Measurements from ENCODE around the gene PEX11A.
A peak's percentile ranks its signal among the peaks of the same experiment; 100 is the strongest.

The PEX11A gene

DNA sequence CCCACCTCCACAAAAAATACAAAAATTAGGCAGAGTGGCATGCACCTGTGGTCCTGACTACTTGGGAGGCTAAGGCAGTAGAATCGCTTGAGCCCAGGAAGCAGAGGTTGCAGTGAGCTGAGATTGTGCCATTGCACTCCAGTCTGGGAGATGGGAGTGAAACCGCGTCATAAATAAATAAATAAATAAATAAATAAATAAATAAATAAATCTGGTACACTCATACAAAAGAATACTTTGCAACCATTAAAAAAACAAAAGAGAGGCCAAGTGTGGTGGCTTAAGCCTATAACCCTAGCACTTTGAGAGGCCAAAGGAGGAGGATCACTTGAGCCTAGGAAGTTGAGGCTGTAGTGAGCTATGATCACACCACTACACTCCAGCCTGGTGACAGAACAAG lies 32.5 kb upstream of the PEX11A start (continued):
- TF ChIP-seq ZNF555 (tag by site-specific recombination; conservative IDR thresholded peaks at IDR 0.05) (peak; percentile 69), ZXDB (tag by site-specific recombination; IDR thresholded peaks at IDR 0.05) (peak; percentile 52; the same call in 1 of the 2 replicates), SALL2 (tag by site-specific recombination; IDR thresholded peaks at IDR 0.05; ENCODE audit: borderline replicate concordance) (no peak), ZNF433 (tag by site-specific recombination; IDR thresholded peaks at IDR 0.05; ENCODE audit: low read depth) (0 out of 2 replicates have a peak, but pooled peaks have one; percentile 31), ZNF518A (tag by site-specific recombination; conservative IDR thresholded peaks at IDR 0.05; ENCODE audit: low read depth) (peak; percentile 86), ZNF610 (tag by site-specific recombination; IDR thresholded peaks at IDR 0.05; ENCODE audit: borderline replicate concordance) (no peak), ZNF404 (tag by site-specific recombination; IDR thresholded peaks at IDR 0.05) (0 out of 2 replicates have a peak, but pooled peaks have one; percentile 43), ZNF202 (tag by site-specific recombination; IDR thresholded peaks at IDR 0.05; ENCODE audit: borderline replicate concordance) (peak; percentile 79; the same call in 1 of the 2 replicates), ZBTB21 (tag by site-specific recombination; IDR thresholded peaks at IDR 0.05) (0 out of 2 replicates have a peak, but pooled peaks have one; percentile 19), ZNF514 (tag by site-specific recombination; IDR thresholded peaks at IDR 0.05) (0 out of 2 replicates have a peak, but pooled peaks have one; percentile 22), ZNF530 (tag by site-specific recombination; IDR thresholded peaks at IDR 0.05; ENCODE audit: low read depth) (0 out of 2 replicates have a peak, but pooled peaks have one; percentile 40), ZNF138 (tag by site-specific recombination; IDR thresholded peaks at IDR 0.05; ENCODE audit: borderline replicate concordance) (0 out of 2 replicates have a peak, but pooled peaks have one; percentile 58), ZSCAN4 (tag by site-specific recombination; IDR thresholded peaks at IDR 0.05) (no peak), ZNF362 (tag by site-specific recombination; IDR thresholded peaks at IDR 0.05) (no peak), ZNF626 (tag by site-specific recombination; IDR thresholded peaks at IDR 0.05) (no peak), PRDM1 (tag by site-specific recombination; IDR thresholded peaks at IDR 0.05) (no peak), ZNF510 (tag by site-specific recombination; IDR thresholded peaks at IDR 0.05; ENCODE audit: insufficient replicate concordance) (peak; percentile 56), ZNF426 (tag by site-specific recombination; IDR thresholded peaks at IDR 0.05) (peak; percentile 72), ZNF394 (tag by site-specific recombination; IDR thresholded peaks at IDR 0.05; ENCODE audit: borderline replicate concordance) (peak; percentile 90), ZNF391 (tag by site-specific recombination; IDR thresholded peaks at IDR 0.05; ENCODE audit: borderline replicate concordance, low read depth) (no peak), GLI2 (tag by site-specific recombination; IDR thresholded peaks at IDR 0.05; ENCODE audit: borderline replicate concordance, low read depth) (no peak; the same call in 1 of the 2 replicates), GLIS2 (tag by site-specific recombination; IDR thresholded peaks at IDR 0.05) (no peak), MYNN (tag by site-specific recombination; IDR thresholded peaks at IDR 0.05; ENCODE audit: borderline replicate concordance) (no peak), ZNF266 (tag by site-specific recombination; IDR thresholded peaks at IDR 0.05; ENCODE audit: low read depth) (peak; percentile 61; the same call in 1 of the 2 replicates)
- TF ChIP-seq, protein P1, sequence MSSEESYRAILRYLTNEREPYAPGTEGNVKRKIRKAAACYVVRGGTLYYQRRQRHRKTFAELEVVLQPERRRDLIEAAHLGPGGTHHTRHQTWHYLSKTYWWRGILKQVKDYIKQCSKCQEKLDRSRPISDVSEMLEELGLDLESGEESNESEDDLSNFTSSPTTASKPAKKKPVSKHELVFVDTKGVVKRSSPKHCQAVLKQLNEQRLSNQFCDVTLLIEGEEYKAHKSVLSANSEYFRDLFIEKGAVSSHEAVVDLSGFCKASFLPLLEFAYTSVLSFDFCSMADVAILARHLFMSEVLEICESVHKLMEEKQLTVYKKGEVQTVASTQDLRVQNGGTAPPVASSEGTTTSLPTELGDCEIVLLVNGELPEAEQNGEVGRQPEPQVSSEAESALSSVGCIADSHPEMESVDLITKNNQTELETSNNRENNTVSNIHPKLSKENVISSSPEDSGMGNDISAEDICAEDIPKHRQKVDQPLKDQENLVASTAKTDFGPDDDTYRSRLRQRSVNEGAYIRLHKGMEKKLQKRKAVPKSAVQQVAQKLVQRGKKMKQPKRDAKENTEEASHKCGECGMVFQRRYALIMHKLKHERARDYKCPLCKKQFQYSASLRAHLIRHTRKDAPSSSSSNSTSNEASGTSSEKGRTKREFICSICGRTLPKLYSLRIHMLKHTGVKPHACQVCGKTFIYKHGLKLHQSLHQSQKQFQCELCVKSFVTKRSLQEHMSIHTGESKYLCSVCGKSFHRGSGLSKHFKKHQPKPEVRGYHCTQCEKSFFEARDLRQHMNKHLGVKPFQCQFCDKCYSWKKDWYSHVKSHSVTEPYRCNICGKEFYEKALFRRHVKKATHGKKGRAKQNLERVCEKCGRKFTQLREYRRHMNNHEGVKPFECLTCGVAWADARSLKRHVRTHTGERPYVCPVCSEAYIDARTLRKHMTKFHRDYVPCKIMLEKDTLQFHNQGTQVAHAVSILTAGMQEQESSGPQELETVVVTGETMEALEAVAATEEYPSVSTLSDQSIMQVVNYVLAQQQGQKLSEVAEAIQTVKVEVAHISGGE (tag by site-specific recombination; conservative IDR thresholded peaks at IDR 0.05; ENCODE audit: low read depth) = peak; percentile 65

Data from HEK293 (cell line).